Measurements from ENCODE around the gene CDKAL1.

DNA sequence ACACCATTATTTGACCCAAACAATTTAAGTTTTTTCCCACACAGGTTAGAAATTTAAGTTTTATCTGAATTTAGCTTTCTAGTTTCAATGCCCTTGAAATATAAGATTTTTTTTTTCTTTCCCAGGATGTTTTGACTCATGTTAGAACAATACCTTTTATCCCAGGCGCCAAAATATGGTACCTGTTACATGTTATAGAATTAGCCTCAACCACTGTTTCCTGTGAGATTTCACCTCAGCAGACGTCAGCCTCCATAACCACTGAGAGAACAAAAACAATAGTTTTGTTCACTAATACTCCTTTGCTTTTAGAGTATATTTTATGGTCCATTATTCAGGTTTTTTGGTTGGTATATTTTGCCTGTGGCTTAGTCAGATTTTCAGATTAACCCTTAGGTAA lies 302.9 kb downstream of the CDKAL1 start:
- no peak for TF ChIP-seq POLR2AphosphoS5 (IDR thresholded peaks at IDR 0.05; ENCODE audit: low read depth, low read length)
- TF ChIP-seq POLR2A (IDR thresholded peaks at IDR 0.05; ENCODE audit: low read depth, low read length) = no peak
- no peak for TF ChIP-seq TAF1 (IDR thresholded peaks at IDR 0.05; ENCODE audit: low read depth, low read length)
- TF ChIP-seq PAX5 (IDR thresholded peaks at IDR 0.05; ENCODE audit: insufficient read depth, low read length, severe bottlenecking) = no peak
- TF ChIP-seq SPI1 (IDR thresholded peaks at IDR 0.05; ENCODE audit: low read depth, low read length) = no peak
- no peak for TF ChIP-seq POU2F2 (IDR thresholded peaks at IDR 0.05; ENCODE audit: low read depth, low read length)
